Common myeloid progenitor, CD34-positive (primary cell): ENCODE measurements around the gene FLNC.
A peak's percentile ranks its signal among the peaks of the same experiment; 100 is the strongest.

ENCODE experiments used
- CTCF ChIA-PET: fragments of 350-600 bp; sonication (Branson Sonifier 250); formaldehyde crosslinking; loops from one replicate; lab custom pipeline; 2021; ENCODE audit warnings: antibody characterized with exemption; lab: Charles Lee
- POLR2A ChIA-PET: fragments of 350-600 bp; sonication (Branson Sonifier 250); formaldehyde crosslinking; loops from one replicate; lab custom pipeline; 2021; ENCODE audit warnings: antibody characterized with exemption; lab: Charles Lee
- DNase-seq, 3 donors: peaks; one replicate each; pipeline versions ENCODE4 v3.0.0 to v3.0.0-alpha.2; 2013
- H3K27ac ChIP-seq, 2 experiments: 1 replicate in 1 of 2; 2 replicates in 1 of 2; pipeline ENCODE4 v1.7.0; 2013; ENCODE audit warnings: inconsistent platforms in 2 of 2, low read length in 2 of 2, mild to moderate bottlenecking in 2 of 2, low read depth in 1 of 2, moderate library complexity in 1 of 2; ENCODE audit not compliant: severe bottlenecking in 2 of 2, insufficient read depth in 1 of 2, poor library complexity in 1 of 2
- H3K27me3 ChIP-seq, 5 experiments: replicated peaks in 2 of 5; 1 replicate in 3 of 5; 2 replicates in 2 of 5; pipeline versions ENCODE4 v1.6.1 to v1.7.0; 2013; ENCODE audit warnings: low read length in 4 of 5, mild to moderate bottlenecking in 2 of 5, moderate library complexity in 2 of 5, inconsistent platforms in 1 of 5; ENCODE audit not compliant: insufficient read depth in 5 of 5, control insufficient read depth in 4 of 5
- H3K36me3 ChIP-seq, 4 experiments: 1 replicate in 2 of 4; 2 replicates in 2 of 4; pipeline versions ENCODE4 v1.6.1 to v1.7.0; 2013; ENCODE audit warnings: low read length in 3 of 4, control low read depth in 1 of 4, mild to moderate bottlenecking in 1 of 4; ENCODE audit not compliant: control insufficient read depth in 4 of 4, insufficient read depth in 4 of 4
- H3K4me1 ChIP-seq, 4 experiments: 1 replicate in 3 of 4; 2 replicates in 1 of 4; pipeline versions ENCODE4 v1.6.1 to v1.7.1; 2013; ENCODE audit warnings: low read length in 3 of 4, mild to moderate bottlenecking in 3 of 4, control low read depth in 1 of 4, inconsistent platforms in 1 of 4, moderate library complexity in 1 of 4; ENCODE audit not compliant: control insufficient read depth in 4 of 4, insufficient read depth in 4 of 4; ENCODE audit errors: control extremely low read depth in 1 of 4
- H3K4me3 ChIP-seq, 7 experiments: 1 replicate in 4 of 7; 2 replicates in 3 of 7; pipeline versions ENCODE4 v1.5.1 to v1.7.0; 2013; ENCODE audit warnings: mild to moderate bottlenecking in 7 of 7, low read length in 6 of 7, moderate library complexity in 6 of 7, inconsistent platforms in 2 of 7, low read depth in 2 of 7, control low read depth in 1 of 7; ENCODE audit not compliant: insufficient read depth in 4 of 7, control insufficient read depth in 1 of 7; ENCODE audit errors: extremely low read depth in 1 of 7
- H3K9me3 ChIP-seq, 5 experiments: 1 replicate in 4 of 5; 2 replicates in 1 of 5; pipeline versions ENCODE4 v1.6.1 to v1.7.1; 2013; ENCODE audit warnings: low read length in 4 of 5, mild to moderate bottlenecking in 2 of 5, inconsistent platforms in 1 of 5, low read depth in 1 of 5, moderate library complexity in 1 of 5; ENCODE audit not compliant: control insufficient read depth in 4 of 5, insufficient read depth in 2 of 5; ENCODE audit errors: control extremely low read depth in 1 of 5
- WGBS: methylation state at CpG from one replicate; pipeline ENCODE4 v1.1.5; 2013; ENCODE audit not compliant: insufficient coverage; 5-methylcytosine and 5-hydroxymethylcytosine counted together

Gene FLNC

GRCh38 chr7:128853799-128854198, 23.6 kb downstream of the FLNC start:
- Histone ChIP-seq H3K4me1 (peaks cover 0 to 4% (median 1%) of the 10 kb centered on the region in 4 experiments), H3K36me3 (no peaks in the 10 kb centered on the region), H3K27me3 (no peaks in the 10 kb centered on the region), H3K9me3 (no peaks in the 10 kb centered on the region), H3K4me3 (no peak overlapping the region), H3K27ac (no peak overlapping the region)
- ChIA-PET POLR2A (no interaction called here), CTCF (no interaction called here)
- 74% methylated on average over 20 of the region's 23 CpGs for WGBS
- DNase-seq = peak in 2 of 3 donors; percentile 50 to 54

GRCh38 chr7:128854396-128854795, 24.2 kb downstream of the FLNC start:
- H3K36me3 ChIP-seq = no peaks in the 10 kb centered on the region
- no peak overlapping the region for H3K4me3 ChIP-seq
- ChIA-PET CTCF (no interaction called here), POLR2A (no interaction called here)
- no peaks in the 10 kb centered on the region for H3K27me3 ChIP-seq
- H3K27ac ChIP-seq = no peak overlapping the region
- H3K4me1 ChIP-seq = peaks cover 0 to 7% (median 5%) of the 10 kb centered on the region in 4 experiments
- DNase-seq = no peak
- no peaks in the 10 kb centered on the region for H3K9me3 ChIP-seq
- WGBS = 95% methylated on average over 17 of the region's 21 CpGs

GRCh38 chr7:128855559-128855958, 25.4 kb downstream of the FLNC start:
- 100% methylated on average over 3 of the region's 3 CpGs for WGBS
- CTCF ChIA-PET = interaction anchor here (1.5 to 1.8 kb wide), 2 partner anchors 13 to 20 kb away, joined by 5 to 8 read pairs; no protein-coding TSS in a partner anchor
- H3K4me3 ChIP-seq = no peak overlapping the region
- no peaks in the 10 kb centered on the region for H3K27me3 ChIP-seq
- no peaks in the 10 kb centered on the region for H3K36me3 ChIP-seq
- H3K9me3 ChIP-seq = no peaks in the 10 kb centered on the region
- no peak overlapping the region for H3K27ac ChIP-seq
- no peak for DNase-seq
- POLR2A ChIA-PET = no interaction called here
- peaks cover 0 to 19% (median 16%) of the 10 kb centered on the region in 4 experiments for H3K4me1 ChIP-seq

- DNase-seq = no peak
- Histone ChIP-seq H3K4me3 (no peak overlapping the region), H3K27ac (no peak overlapping the region), H3K27me3 (no peaks in the 10 kb centered on the region), H3K36me3 (no peaks in the 10 kb centered on the region), H3K9me3 (no peaks in the 10 kb centered on the region), H3K4me1 (peaks cover 0 to 25% (median 21%) of the 10 kb centered on the region in 4 experiments)
- ChIA-PET CTCF (interaction anchor here (1.0 to 1.8 kb wide), 3 partner anchors 14 to 23 kb away, joined by 5 to 8 read pairs (median 5); no protein-coding TSS in a partner anchor), POLR2A (no interaction called here)
- 88% methylated on average over 8 of the region's 17 CpGs for WGBS
Measured at GRCh38 chr7:128856001-128856718, 26.0 kb downstream of the FLNC start.

GRCh38 chr7:128858380-128859231, 28.4 kb downstream of the FLNC start:
- Histone ChIP-seq H3K27me3 (no peaks in the 10 kb centered on the region), H3K4me1 (peaks cover 3 to 32% (median 31%) of the 10 kb centered on the region in 4 experiments), H3K4me3 (no peak overlapping the region), H3K9me3 (no peaks in the 10 kb centered on the region), H3K36me3 (no peaks in the 10 kb centered on the region), H3K27ac (peak overlapping the region in 1 of 2 experiments; percentile 14)
- 92% methylated on average over 13 of the region's 18 CpGs for WGBS
- ChIA-PET POLR2A (no interaction called here), CTCF (interaction anchor here (2.2 to 6.4 kb wide), 3 partner anchors 11 to 26 kb away, joined by 6 to 123 read pairs (median 12); no protein-coding TSS in a partner anchor)
- no peak for DNase-seq

GRCh38 chr7:128859232-128860157, 29.3 kb downstream of the FLNC start:
- ChIA-PET CTCF (interaction anchor here (0.8 to 6.4 kb wide), 8 partner anchors 9 to 27 kb away, joined by 3 to 123 read pairs (median 4); no protein-coding TSS in a partner anchor), POLR2A (no interaction called here)
- 95% methylated on average over 7 of the region's 12 CpGs for WGBS
- H3K9me3 ChIP-seq = no peaks in the 10 kb centered on the region
- peaks cover 3 to 39% (median 35%) of the 10 kb centered on the region in 4 experiments for H3K4me1 ChIP-seq
- H3K4me3 ChIP-seq = peak overlapping the region in 1 of 7 experiments; percentile 25
- peak overlapping the region in 1 of 2 experiments; percentile 14 for H3K27ac ChIP-seq
- no peaks in the 10 kb centered on the region for H3K27me3 ChIP-seq
- peak in 1 of 3 donors; percentile 21 for DNase-seq
- H3K36me3 ChIP-seq = no peaks in the 10 kb centered on the region
